NCI-H460 (cell line): ENCODE results near the gene KIF19. TPM values are rescaled to one million over a fixed set of nuclear protein-coding genes. Genes with fewer than 3 reads are reported as not detected.

Experiments used
- DNase-seq: peaks from one replicate; pipeline ENCODE4 v3.0.0-alpha.2; 2016; ENCODE audit warnings: low read depth; ENCODE audit errors: extremely low read depth
- total RNA-seq: library from RNA; depleted of rRNA; stranded (reverse); fragments of >200 nt; shearing (Covaris generic); gene quantifications from 2 replicates; pipeline ENCODE4 v1.2.3, GENCODE V29; 2014

KIF19 gene
- total RNA-seq, 1 experiment from 2014 or later, result not detected

DNA sequence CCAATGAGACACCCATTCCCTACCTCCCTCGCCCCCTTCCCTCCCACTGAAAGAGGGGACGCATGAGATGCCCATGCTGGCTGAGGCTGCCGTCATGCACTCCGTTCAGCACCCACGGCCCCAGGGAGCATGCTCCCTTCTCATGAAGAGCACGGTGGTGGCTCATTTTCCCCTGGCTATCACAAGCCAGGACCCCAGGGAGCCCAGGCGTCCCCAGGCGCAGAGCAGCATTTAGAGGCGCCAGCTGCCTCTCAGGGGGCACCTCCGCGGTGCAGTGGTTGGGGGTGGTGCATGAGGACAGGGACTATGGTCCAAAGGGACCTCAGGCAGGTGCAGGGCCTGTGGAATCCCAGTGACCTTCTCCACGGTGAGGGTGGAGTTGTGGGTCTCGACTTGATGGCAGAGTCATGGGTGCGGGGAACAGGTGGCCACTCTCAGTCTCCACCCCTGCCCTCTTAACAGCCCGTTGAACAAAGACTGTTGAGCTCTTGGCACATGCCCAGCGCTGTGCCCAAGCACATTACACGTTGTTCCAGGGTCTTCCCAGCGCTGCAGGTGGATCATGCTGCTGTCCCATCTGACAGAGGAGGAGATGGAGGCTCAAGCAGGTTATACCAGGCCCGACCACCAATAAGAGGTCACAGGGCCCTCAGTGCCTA lies 13.6 kb downstream of the KIF19 start:
- DNase-seq, result no peak

DNA sequence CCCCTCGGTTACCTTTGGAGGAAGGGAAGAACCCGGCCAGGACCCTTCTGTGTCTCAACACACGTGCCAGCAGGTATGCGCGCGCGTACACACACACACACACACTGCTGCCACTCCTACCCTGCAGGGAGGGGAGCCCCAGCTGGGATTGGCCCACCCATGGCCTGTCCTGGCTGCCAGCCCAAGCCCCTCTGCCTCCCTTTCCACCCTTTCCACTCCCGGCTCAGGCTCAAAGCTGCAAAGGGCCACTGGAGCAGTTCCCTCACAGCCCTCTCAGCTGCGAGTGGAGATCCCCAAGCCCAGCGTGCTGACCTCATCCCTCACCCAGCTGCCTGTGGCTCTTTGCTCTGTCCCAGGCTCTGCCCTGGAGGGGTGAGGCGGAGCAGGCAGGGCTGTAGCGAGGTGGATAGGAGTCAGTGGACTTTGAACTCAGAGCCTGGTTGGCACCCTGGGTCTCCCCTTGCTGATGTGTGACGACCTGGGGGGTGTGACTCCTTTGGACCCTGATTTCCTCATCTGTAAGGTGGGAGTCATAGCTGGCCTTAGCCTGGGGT lies 14.5 kb downstream of the KIF19 start:
- no peak for DNase-seq

DNA sequence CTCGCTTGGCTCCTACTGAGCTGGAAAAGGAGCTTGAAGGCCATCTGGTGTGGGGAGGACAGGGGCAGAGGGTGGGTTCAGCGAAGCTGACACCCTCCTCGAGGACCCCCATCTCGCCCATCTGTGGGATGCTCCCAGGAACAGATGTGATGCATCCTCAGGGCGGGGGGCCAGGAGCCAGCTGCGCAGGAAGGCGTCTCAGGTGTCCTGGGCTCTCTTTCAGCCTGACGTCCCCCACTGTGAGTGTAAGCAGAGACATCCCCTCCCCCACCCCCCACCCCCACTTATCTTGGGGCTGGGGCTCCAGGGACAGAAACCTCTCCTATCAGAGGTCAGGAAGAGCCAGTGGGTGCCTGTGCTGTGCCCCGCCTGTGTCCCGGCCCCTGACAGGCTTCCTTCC lies 16.2 kb downstream of the KIF19 start:
- DNase-seq, result no peak

DNA sequence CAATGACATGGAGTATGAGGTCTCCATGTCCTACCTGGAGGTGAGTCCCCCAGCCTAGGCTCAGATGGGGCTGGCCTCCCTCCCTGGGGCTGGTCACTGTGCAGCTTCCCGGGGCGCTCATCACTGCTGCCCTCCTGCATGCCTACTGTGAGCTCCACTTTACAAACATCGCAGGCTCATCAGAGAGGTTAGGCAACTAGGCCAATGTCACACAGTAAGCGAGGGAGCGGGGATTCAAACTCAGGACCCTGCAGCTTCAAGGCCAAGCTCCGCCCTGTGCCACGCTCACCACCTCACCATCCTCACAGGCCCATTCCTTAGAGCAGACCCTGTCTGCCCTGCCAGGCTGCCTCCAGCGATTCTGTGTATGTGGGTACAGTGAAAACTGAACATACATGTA lies 17.1 kb downstream of the KIF19 start:
- DNase-seq, result no peak

DNA sequence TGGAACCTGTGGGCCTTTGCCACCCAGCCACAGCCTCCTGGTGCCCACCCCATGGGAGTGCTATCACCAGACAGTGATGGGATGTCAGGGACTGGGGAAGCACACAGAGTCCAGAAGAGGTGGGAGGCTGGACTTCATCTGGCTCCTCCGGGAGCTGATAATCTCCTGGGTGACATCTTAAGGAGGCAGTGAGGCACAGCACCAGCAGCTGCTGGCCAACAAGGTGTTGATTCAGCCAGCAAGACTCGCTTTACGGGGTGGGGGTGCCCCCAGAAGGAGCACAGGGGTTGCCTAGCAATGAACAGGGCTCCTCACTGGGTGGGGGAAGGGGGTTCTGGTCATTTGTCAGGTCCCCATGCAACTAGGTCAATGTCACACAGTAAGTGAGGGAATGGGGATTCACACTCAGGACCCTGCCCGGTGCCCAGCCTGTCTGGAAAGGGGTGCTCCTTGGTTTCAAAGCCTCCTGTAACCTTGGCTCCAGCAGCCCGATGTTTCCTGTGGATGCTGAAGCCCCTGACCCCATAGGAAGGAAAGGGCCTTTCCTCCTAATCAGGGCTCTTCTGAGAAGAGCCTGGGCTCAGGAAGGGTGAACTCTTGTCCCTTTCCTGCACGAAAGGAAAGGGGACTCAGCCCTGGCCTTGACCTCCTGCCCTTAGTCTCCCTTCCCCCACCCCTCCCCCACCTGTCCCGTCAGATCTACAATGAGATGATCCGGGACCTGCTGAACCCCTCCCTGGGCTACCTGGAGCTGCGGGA lies 17.7 kb downstream of the KIF19 start:
- no peak for DNase-seq

DNA sequence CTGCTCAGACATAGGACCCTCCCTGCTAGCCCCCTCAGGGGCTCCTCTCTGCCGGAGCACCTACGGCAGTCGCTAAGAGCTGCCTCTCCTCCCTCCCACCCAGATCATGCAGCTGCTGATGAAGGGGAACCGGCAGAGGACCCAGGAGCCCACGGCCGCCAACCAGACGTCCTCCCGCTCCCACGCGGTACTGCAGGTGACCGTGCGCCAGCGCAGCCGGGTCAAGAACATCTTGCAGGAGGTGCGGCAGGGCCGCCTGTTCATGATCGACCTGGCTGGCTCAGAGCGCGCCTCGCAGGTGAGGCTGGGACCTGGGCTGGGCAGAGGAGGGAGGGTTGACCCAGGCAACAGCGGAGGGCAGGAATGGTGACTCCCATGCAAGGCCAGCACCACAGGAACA lies 18.6 kb downstream of the KIF19 start:
- DNase-seq, result no peak

DNA sequence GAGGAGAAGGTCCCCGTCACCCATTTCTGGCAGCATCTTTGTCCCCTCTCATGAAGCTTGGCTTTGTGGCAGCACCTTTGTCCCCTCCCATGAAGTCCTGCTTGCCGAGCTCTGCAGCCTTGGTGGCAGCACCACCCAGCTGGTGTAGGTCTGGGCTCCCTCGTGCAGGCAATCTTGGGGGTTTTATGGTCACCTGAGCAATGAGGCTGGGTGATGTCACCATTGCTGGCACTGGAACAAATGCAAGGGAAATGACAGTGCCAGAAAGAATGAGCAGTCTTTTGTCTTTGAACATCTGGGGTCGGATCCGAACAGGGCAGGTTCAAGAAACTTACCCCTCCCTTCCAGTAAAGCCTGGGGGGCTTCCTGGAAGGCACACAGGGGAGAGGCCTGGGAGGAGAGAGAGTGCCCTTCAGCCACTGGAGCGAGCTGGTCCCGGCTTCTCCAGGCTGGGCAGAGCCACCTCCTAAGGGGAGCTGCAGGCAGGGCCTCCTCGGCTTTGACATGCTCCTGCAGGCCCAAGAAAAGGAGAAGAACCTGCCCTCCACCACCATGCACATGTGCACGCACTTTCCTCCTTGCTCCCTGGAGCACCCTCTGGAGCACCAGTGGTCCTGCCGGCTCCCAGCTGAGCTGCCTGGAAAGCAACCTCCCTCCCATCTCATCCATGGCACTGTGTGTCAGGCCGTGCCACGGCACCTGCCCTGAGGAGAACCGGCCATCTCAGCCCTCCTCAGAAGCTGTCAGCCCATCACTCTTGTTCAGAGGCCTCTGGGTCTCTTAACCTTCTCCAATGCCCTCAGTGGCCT lies 19.6 kb downstream of the KIF19 start:
- DNase-seq, result no peak

DNA sequence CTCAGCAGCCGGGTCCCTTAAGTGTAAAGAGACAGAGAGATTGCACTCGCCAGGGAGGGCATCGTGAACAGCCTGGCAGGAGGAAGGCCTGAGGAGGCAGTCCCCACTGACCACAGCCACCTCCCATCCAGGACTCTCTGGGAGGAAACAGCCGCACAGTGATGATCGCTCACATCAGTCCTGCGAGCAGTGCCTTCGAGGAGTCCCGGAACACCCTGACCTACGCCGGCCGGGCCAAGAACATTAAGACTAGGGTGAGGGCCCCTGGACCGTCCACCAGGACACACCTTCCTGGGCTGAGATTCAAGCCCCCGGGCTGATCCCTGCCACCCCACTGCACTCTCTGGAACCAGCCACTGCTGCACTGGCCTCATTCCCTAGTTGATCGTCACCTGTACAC lies 21.6 kb downstream of the KIF19 start:
- DNase-seq, result no peak

DNA sequence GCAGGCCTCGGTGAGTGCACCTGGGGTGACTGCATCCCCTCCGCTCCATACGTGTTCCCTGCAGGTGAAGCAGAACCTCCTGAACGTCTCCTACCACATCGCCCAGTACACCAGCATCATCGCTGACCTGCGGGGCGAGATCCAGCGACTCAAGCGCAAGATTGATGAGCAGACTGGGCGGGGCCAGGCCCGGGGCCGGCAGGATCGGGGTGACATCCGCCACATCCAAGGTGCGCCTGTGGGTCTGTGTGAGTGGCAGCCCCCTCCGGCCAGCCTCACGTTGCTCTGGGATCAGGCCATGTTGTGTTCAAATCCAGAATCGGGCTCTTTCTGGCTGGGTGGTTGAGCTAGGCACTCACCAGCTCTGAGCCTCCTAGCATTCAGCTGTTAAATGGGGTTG lies 23.1 kb downstream of the KIF19 start:
- DNase-seq, result no peak

DNA sequence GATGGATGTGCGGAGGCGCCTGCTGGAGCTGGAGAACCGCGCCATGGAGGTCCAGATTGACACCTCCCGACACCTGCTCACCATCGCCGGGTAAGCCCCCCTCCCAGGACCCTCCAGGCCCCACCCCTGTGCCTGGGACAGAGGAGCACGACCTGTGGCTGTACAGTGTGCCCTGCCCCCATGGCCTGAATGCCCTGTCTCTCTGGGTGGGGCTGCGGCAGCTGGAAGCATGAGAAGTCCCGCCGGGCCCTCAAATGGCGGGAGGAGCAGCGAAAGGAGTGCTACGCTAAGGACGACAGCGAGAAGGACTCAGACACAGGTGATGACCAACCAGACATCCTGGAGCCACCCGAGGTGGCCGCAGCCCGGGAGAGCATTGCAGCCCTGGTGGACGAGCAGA lies 24.5 kb downstream of the KIF19 start:
- no peak for DNase-seq

DNA sequence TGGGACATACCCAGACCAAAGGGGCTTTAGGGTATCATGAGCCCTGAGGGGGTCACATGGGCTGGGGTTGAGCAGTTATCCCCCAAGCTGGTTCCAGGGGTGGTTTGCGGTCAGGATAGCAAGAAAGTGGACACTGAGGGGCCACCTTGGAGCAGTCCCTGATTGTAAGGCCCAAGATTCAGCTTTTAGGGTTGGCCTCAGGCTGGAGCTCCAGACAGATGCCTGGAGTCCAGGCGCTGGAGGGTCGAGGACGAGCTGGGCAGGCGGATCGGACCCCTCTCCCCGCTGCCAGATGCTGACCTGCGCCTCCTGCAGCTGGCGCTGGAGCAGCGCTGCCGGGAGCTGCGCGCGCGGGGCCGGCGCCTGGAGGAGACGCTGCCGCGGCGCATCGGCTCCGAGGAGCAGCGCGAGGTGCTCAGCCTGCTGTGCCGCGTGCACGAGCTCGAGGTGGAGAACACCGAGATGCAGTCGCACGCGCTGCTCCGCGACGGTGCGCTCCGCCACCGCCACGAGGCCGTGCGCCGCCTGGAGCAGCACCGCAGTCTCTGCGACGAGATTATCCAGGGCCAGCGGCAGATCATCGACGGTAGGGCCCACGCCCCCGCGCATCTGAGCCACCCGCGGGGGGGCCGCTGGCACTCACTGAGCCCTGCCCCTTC lies 25.7 kb downstream of the KIF19 start:
- DNase-seq, result peak; percentile 11

DNA sequence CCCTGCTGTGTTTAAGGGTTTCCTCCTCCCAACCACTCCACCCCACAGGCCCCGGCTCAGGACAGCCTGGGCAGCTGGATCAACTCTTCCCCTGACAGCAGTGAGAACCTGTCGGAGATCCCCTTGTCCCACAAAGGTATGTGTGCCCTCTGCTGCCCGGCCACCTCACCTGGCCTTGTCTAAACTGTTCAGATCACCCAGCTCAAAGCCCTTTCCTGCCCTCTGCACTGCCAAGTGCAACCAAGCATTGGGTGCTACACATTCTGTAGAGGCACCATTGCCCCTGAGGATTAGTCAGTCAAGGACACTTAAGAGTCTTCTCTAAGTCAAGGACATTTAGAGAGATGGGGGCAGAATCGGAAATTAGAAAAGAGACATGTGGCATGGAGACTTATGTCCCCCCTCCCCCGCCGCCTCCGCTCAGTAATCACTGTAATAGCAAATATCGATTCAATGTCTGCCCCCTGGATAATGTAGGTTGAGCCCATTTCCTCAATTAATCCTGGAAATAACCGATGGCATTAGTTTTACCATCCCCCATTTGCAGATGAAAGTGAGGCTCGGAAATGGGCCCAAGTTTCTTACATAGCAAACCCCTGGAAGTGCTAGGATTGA lies 27.5 kb downstream of the KIF19 start:
- DNase-seq, result no peak

DNA sequence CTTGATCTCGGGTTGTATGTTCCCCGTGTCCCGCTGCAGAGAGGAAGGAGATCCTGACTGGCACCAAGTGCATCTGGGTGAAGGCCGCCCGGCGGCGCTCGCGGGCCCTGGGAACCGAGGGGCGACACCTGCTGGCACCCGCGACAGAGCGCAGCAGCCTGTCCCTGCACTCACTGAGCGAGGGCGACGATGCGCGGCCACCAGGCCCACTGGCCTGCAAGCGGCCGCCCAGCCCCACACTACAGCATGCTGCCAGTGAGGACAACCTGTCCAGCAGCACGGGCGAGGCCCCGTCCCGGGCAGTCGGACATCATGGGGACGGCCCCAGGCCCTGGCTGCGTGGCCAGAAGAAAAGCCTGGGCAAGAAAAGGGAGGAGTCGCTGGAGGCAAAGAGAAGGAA lies 28.1 kb downstream of the KIF19 start:
- DNase-seq, result peak; percentile 57

DNA sequence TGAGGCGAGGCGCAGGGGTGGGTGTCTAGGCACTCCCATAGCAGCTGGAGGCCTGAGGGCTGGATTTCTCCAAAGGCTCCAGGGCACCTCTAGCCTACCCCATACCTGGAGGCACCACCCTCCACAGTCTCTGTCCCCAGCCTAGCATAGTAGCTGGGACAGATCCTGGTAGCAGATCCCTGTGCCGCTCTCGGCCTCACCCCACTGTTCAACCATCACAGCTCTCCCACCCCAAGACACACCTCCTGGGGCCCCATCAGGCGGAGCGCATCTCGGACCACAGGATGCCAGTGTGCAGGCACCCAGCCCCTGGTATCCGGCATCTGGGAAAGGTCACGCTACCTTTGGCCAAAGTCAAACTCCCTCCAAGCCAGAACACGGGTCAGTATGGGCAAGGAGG lies 28.5 kb downstream of the KIF19 start:
- DNase-seq, result no peak

DNA sequence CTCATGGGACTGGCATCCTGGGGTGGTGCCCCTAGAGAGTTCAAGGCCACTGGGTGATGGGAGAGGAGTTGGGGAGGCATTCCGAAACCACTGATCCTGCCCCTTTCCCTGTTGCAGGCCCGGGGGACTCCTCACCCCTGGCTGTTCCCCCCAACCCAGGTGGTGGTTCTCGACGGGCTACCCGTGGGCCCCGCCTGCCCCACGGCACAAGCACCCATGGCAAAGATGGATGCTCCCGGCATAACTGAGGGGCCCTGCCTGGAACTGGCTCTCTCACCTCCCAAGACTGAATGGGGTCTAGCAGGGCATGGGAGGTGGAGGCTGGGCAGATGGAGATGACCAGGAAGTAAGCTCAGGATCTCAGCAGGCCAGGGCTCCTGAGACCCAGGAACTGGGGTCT lies 29.0 kb downstream of the KIF19 start:
- DNase-seq, result no peak

DNA sequence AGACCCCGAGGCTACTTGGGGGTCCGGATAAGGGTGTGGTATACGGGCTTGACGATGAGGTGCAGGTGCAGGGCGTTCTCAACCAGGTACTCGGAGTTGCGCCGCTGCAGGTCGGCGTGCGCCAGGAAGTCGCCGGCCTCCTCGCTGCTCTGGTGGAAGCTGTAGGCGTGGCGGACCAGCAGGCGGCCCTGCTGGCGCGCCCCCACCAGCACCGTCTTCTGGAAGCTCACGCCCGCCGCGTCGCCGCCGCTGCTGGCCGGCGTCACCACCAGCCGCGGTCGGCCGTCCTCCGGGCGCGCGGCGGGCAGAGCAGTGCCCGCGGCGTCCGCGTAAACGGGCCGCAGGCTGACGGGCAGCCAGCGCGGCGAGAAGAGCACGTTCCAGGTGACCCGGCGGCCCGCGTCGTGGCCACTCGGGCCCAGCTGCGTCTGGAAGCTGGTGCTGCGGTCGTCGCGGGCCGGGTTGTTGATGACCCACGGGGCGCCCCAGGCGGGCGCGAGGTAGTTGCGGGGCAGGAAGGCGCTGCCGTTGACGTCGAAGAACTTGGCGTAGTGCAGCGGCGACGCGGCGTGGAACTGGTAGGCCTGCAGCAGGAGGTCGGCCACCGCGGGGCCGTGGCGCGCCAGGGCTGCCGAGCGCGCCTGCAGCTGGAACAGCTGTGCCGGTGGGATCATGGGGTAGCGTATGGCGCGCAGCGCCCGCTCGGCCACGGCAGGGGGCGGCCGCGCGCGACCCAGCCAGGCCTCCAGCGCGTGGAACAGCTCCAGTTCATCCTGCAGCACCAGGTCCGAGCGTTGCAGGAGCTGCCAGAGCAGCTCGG lies 30.8 kb downstream of the KIF19 start:
- no peak for DNase-seq

DNA sequence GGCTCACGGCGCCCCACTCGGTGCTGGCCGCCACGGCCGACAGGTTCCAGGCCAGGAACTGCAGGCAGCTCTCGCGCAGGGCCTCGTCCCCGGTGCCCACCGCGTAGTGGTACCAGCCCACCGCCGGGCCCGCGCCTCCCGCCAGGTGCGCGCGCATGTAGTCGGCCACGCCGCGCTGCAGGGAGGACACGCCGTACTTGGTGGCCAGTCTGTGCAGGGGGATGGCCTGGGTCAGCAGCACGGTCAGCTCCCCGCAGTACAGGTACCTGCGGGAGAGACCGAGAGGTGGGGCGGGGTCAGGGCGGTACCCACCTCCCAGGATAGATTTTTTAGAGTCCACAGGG lies 31.4 kb downstream of the KIF19 start:
- no peak for DNase-seq

DNA sequence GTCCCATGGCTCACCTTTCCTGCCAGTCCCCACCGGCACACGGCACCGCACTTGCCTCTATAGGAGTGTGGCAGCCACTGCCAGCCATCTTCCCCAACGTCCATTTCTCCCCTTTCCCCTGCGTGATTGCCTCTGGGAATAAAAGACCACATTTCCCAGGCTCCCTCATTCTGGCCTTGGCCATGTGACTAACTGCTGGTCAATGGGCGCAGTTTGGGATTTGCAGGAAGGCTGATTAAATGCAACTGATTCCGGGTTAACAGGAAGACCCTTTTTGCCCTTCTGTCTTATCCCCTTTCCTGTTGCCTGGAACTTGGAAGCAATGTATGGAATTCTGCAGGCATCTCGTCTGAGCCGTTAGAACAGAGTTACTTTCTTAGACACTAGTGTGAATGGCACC lies 32.7 kb downstream of the KIF19 start:
- DNase-seq, result no peak

DNA sequence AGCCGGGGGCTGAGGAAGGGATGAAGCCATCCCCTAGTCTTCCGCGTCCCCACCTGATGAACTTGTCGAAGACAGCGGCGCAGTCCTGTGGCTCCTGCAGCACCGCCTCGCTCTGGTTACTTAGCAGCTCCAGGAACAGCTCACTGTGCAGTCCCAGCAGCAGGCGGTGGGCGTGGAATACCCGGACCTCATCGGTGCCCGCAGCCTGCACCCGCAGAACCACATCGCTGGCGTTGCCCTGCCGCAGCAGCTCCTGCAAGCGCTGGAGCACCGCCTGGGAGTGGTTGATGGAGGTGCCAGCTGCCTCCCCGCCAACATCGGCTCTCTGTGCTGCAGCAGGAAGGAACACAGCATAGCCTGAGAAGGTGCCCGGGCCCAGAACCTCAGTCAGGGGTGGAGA lies 33.9 kb downstream of the KIF19 start:
- no peak for DNase-seq

DNA sequence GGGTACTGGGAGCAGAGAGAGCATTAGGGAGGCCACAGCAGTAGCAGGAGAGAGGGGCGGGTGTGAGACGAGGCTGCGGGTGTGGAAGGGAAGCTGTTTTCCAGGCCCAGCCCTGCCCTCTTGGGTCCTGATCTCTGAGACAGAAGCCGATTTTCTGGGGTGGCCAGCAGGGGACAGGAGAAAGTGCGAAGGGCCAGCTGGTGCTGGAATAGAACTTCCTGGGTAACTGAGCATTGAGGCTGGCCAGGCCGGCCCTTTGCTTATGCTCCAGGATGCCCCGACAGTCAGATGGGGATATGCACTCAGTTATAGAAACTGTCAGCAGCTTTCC lies 34.8 kb downstream of the KIF19 start:
- no peak for DNase-seq
